GM23338 (cell line): ENCODE measurements around the gene PRR33.

ENCODE experiments used
- CTCF ChIP-seq, 2 experiments: fragments of 200-600 bp in 1 of 2; sonication (generic) in 1 of 2; conservative IDR thresholded peaks; 2 replicates each; pipeline versions ENCODE4 v1.5.1 to v1.6.1; 2016 to 2017; ENCODE audit warnings: antibody characterized with exemption in 2 of 2, low read depth in 2 of 2, mild to moderate bottlenecking in 2 of 2, moderate library complexity in 1 of 2
- EZH2 ChIP-seq: fragments of 200-600 bp; sonication (generic); IDR thresholded peaks from one replicate; pipeline ENCODE4 v1.8.0; 2017; ENCODE audit warnings: antibody characterized with exemption, mild to moderate bottlenecking, low read depth; ENCODE audit not compliant: unreplicated experiment
- STAT1 ChIP-seq: IDR thresholded peaks from one replicate; pipeline ENCODE4 v1.6.1; 2016; ENCODE audit warnings: antibody characterized with exemption; ENCODE audit not compliant: unreplicated experiment

- TF ChIP-seq EZH2 = no peak
- TF ChIP-seq STAT1 = no peak
- peak in 1 of 2 experiments; percentile 29; a peak in 2 of 4 replicates for TF ChIP-seq CTCF (conservative IDR thresholded peaks at IDR 0.05; ENCODE audit: low read depth in 2 of 2)
Measured at GRCh38 chr11:1854949-1855885, 36.5 kb downstream of the PRR33 start.
